K562 (cell line): ENCODE measurements around the gene PGF. TPM values are rescaled to one million over a fixed set of nuclear protein-coding genes. Genes with fewer than 3 reads are reported as not detected.

Experiments
- ARID1B ChIP-seq: fragments of 450-650 bp; IDR thresholded peaks from 2 replicates; pipeline ENCODE4 v1.6.1; 2016; ENCODE audit warnings: antibody characterized with exemption, mild to moderate bottlenecking, inconsistent platforms
- HSF4 ChIP-seq: fragments of 250-450 bp; sonication (Bioruptor Pico); IDR thresholded peaks from 2 replicates; pipeline ENCODE4 v2.1.2; 2022; ENCODE audit warnings: mild to moderate bottlenecking, moderate library complexity, borderline replicate concordance
- MCM3 ChIP-seq: fragments of 450-650 bp; IDR thresholded peaks from 2 replicates; pipeline ENCODE4 v1.6.1; 2016
- POLR2B ChIP-seq: fragments of 450-650 bp; IDR thresholded peaks from 2 replicates; pipeline ENCODE4 v1.6.1; 2018; ENCODE audit warnings: low read depth; ENCODE audit not compliant: partially characterized antibody
- ZKSCAN8 ChIP-seq: fragments of 200-800 bp; sonication (Bioruptor generic); IDR thresholded peaks from 2 replicates; pipeline ENCODE4 v1.6.1; 2016; ENCODE audit warnings: missing genetic modification characterization, missing compliant biosample characterization
- ZNF707 ChIP-seq: fragments of 250-450 bp; sonication (Bioruptor Pico); conservative IDR thresholded peaks from 2 replicates; pipeline ENCODE4 v1.8.0; 2022; ENCODE audit warnings: inconsistent platforms, mild to moderate bottlenecking, moderate library complexity
- polyA plus RNA-seq, 8 experiments: library from polyadenylated mRNA; depleted of rRNA in 4 of 8; stranded (reverse) in 5 of 8; unstranded in 3 of 8; fragments of >200 nt; fragmentation: Nextera tagmentation in 2 of 8; fragmentation: Illumina TruSeq in 1 of 8; extraction: Ambion mirVana in 2 of 8; extraction: Trizol in 1 of 8; gene quantifications; 2 replicates each; pipeline versions ENCODE4 v1.2.1 to v1.2.3, GENCODE V29; 2011 to 2014; ENCODE audit warnings: inconsistent platforms in 1 of 8, missing spikeins in 1 of 8
- total RNA-seq, 7 experiments: library from RNA; depleted of rRNA in 6 of 7; stranded (reverse); fragments of >200 nt in 6 of 7; fragmentation: Illumina TruSeq in 2 of 7; extraction: Trizol in 2 of 7; gene quantifications; 2 replicates each; pipeline versions ENCODE4 v1.2.1 to v1.2.3, GENCODE V29; 2011 to 2021; ENCODE audit warnings: low replicate concordance in 1 of 7
- TF ChIP-seq, protein P1 (sequence below): IDR thresholded peaks from 2 replicates; pipeline ENCODE4 v1.6.1; 2011; ENCODE audit warnings: borderline replicate concordance, low read depth, mild to moderate bottlenecking, moderate library complexity, low read length; ENCODE audit not compliant: insufficient read depth, poor library complexity, severe bottlenecking
- TF ChIP-seq, protein P2 (sequence below): sonication (generic); formaldehyde crosslinking; IDR thresholded peaks from 2 replicates; pipeline ENCODE4 v1.8.1; 2022; ENCODE audit warnings: missing genetic modification reagents
- TF ChIP-seq, protein P3 (sequence below), 2 experiments: fragments of 450-650 bp in 1 of 2; IDR thresholded peaks; 2 replicates each; pipeline ENCODE4 v1.6.1; 2011 to 2017; ENCODE audit warnings: low read depth in 2 of 2, antibody characterized with exemption in 1 of 2, borderline replicate concordance in 1 of 2, low read length in 1 of 2, mild to moderate bottlenecking in 1 of 2, mixed read lengths in 1 of 2; ENCODE audit not compliant: control insufficient read depth in 1 of 2
- TF ChIP-seq, protein P4 (sequence below): fragments of 450-650 bp; IDR thresholded peaks from 2 replicates; pipeline ENCODE4 v1.7.1; 2018; ENCODE audit warnings: mild to moderate bottlenecking, low read depth; ENCODE audit not compliant: partially characterized antibody
- TF ChIP-seq, protein P5 (sequence below): sonication (generic); formaldehyde crosslinking; IDR thresholded peaks from 2 replicates; pipeline ENCODE4 v1.8.0; 2022; ENCODE audit warnings: missing genetic modification reagents, mild to moderate bottlenecking, moderate library complexity, borderline replicate concordance
- TF ChIP-seq, protein P6 (sequence below), 2 experiments: fragments of 450-650 bp; conservative IDR thresholded peaks; 2 replicates each; pipeline ENCODE4 v1.6.1; 2017; ENCODE audit warnings: mild to moderate bottlenecking in 2 of 2, moderate library complexity in 2 of 2

PGF gene
- total and polyA plus RNA-seq, 9 of the 15 experiments (the other 6 are each of a cell fraction or from before 2014, with no cell fraction given): 0.04 to 0.44 (median 0.18) TPM

DNA sequence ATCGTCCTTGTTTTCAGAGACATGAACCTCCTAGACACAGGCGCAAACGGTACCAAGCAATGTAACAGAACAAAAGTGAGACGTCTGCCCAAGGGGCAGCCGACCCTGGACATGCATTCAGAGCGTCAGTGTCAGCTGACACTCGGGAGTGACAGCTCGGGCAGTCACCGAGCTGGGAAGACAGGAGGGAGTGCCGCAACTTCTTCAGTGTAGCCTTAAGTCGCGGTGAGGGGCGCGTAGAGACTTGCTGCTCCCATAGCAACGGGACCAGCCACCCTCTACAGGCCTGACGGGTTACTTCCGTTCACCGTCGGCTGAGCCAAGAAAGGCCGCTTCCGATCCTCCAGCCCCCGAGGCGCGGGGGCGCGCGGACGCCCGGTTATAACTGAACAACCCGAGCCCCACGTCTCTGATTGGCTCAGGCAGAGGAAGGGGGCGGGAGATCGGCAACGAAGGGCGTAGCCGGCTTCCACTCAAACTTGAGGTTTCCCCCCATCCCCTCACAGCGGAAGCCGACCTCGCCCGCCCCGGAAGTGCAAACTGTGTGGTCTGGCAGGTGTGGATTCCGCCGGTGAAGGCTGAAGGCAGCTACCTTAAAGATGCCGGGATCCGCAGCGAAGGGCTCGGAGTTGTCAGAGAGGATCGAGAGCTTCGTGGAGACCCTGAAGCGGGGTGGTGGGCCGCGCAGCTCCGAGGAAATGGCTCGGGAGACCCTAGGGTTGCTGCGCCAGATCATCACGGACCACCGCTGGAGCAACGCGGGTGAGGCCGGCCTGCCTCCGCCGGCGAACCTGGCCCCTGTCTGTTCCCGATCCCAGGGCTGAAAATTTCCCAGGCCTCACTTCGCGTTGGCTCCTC, 47.2 kb upstream of the PGF start, which contains the start of gene EIF2B2 (continued):
- TF ChIP-seq, protein P1, sequence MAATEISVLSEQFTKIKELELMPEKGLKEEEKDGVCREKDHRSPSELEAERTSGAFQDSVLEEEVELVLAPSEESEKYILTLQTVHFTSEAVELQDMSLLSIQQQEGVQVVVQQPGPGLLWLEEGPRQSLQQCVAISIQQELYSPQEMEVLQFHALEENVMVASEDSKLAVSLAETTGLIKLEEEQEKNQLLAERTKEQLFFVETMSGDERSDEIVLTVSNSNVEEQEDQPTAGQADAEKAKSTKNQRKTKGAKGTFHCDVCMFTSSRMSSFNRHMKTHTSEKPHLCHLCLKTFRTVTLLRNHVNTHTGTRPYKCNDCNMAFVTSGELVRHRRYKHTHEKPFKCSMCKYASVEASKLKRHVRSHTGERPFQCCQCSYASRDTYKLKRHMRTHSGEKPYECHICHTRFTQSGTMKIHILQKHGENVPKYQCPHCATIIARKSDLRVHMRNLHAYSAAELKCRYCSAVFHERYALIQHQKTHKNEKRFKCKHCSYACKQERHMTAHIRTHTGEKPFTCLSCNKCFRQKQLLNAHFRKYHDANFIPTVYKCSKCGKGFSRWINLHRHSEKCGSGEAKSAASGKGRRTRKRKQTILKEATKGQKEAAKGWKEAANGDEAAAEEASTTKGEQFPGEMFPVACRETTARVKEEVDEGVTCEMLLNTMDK: no peak
- TF ChIP-seq, protein P2, sequence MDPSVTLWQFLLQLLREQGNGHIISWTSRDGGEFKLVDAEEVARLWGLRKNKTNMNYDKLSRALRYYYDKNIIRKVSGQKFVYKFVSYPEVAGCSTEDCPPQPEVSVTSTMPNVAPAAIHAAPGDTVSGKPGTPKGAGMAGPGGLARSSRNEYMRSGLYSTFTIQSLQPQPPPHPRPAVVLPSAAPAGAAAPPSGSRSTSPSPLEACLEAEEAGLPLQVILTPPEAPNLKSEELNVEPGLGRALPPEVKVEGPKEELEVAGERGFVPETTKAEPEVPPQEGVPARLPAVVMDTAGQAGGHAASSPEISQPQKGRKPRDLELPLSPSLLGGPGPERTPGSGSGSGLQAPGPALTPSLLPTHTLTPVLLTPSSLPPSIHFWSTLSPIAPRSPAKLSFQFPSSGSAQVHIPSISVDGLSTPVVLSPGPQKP (CRISPR knock-in tag): no peak
- TF ChIP-seq ZNF707 (CRISPR knock-in tag): no peak
- TF ChIP-seq, protein P3, sequence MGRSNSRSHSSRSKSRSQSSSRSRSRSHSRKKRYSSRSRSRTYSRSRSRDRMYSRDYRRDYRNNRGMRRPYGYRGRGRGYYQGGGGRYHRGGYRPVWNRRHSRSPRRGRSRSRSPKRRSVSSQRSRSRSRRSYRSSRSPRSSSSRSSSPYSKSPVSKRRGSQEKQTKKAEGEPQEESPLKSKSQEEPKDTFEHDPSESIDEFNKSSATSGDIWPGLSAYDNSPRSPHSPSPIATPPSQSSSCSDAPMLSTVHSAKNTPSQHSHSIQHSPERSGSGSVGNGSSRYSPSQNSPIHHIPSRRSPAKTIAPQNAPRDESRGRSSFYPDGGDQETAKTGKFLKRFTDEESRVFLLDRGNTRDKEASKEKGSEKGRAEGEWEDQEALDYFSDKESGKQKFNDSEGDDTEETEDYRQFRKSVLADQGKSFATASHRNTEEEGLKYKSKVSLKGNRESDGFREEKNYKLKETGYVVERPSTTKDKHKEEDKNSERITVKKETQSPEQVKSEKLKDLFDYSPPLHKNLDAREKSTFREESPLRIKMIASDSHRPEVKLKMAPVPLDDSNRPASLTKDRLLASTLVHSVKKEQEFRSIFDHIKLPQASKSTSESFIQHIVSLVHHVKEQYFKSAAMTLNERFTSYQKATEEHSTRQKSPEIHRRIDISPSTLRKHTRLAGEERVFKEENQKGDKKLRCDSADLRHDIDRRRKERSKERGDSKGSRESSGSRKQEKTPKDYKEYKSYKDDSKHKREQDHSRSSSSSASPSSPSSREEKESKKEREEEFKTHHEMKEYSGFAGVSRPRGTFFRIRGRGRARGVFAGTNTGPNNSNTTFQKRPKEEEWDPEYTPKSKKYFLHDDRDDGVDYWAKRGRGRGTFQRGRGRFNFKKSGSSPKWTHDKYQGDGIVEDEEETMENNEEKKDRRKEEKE (IDR thresholded peaks at IDR 0.05; ENCODE audit: borderline replicate concordance in 1 of 2, control insufficient read depth in 1 of 2, low read depth in 2 of 2, low read length in 1 of 2): no peak
- TF ChIP-seq, protein P4, sequence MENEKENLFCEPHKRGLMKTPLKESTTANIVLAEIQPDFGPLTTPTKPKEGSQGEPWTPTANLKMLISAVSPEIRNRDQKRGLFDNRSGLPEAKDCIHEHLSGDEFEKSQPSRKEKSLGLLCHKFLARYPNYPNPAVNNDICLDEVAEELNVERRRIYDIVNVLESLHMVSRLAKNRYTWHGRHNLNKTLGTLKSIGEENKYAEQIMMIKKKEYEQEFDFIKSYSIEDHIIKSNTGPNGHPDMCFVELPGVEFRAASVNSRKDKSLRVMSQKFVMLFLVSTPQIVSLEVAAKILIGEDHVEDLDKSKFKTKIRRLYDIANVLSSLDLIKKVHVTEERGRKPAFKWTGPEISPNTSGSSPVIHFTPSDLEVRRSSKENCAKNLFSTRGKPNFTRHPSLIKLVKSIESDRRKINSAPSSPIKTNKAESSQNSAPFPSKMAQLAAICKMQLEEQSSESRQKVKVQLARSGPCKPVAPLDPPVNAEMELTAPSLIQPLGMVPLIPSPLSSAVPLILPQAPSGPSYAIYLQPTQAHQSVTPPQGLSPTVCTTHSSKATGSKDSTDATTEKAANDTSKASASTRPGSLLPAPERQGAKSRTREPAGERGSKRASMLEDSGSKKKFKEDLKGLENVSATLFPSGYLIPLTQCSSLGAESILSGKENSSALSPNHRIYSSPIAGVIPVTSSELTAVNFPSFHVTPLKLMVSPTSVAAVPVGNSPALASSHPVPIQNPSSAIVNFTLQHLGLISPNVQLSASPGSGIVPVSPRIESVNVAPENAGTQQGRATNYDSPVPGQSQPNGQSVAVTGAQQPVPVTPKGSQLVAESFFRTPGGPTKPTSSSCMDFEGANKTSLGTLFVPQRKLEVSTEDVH: peak; percentile 74
- TF ChIP-seq ZKSCAN8 (CRISPR knock-in tag): no peak
- TF ChIP-seq POLR2B: peak; percentile 53
- TF ChIP-seq ARID1B: no peak
- TF ChIP-seq, protein P5, sequence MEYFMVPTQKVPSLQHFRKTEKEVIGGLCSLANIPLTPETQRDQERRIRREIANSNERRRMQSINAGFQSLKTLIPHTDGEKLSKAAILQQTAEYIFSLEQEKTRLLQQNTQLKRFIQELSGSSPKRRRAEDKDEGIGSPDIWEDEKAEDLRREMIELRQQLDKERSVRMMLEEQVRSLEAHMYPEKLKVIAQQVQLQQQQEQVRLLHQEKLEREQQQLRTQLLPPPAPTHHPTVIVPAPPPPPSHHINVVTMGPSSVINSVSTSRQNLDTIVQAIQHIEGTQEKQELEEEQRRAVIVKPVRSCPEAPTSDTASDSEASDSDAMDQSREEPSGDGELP (CRISPR knock-in tag): peak; percentile 88
- TF ChIP-seq, protein P6, sequence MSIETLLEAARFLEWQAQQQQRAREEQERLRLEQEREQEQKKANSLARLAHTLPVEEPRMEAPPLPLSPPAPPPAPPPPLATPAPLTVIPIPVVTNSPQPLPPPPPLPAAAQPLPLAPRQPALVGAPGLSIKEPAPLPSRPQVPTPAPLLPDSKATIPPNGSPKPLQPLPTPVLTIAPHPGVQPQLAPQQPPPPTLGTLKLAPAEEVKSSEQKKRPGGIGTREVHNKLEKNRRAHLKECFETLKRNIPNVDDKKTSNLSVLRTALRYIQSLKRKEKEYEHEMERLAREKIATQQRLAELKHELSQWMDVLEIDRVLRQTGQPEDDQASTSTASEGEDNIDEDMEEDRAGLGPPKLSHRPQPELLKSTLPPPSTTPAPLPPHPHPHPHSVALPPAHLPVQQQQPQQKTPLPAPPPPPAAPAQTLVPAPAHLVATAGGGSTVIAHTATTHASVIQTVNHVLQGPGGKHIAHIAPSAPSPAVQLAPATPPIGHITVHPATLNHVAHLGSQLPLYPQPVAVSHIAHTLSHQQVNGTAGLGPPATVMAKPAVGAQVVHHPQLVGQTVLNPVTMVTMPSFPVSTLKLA (conservative IDR thresholded peaks at IDR 0.05): peak; percentile 51 to 76; a peak in 3 of 4 replicates
- no peak for TF ChIP-seq MCM3
- TF ChIP-seq HSF4 (CRISPR knock-in tag): no peak
